HepG2 (cell line): ENCODE measurements around the gene CD151. TPM values are rescaled to one million over a fixed set of nuclear protein-coding genes. Genes with fewer than 3 reads are reported as not detected.

Experiments used
- ATAC-seq: fragments of 200-7000 bp; cut with Tn5 transposase; 3 replicates; pipeline ENCODE4 v1.9.1; 2020; ENCODE audit warnings: mild to moderate bottlenecking, moderate library complexity
- BruUV-seq: library from RNA; stranded (reverse); fragments of 400-500 nt; replicated peaks from 2 replicates; lab custom pipeline; 2021; lab: Mats Ljungman, UMichigan
- CTCF ChIA-PET: fragments of 300-600 bp; formaldehyde crosslinking; extraction: SDS; loops from one replicate; lab custom pipeline; 2021; ENCODE audit warnings: low total read pairs, inconsistent platforms, low intra/inter-chr PET ratio; lab: Yijun Ruan, JAX
- POLR2A ChIA-PET: fragments of 350-600 bp; sonication (Branson Sonifier 250); formaldehyde crosslinking; loops from one replicate; lab custom pipeline; 2020; ENCODE audit warnings: antibody characterized with exemption, inconsistent platforms; lab: Yijun Ruan, JAX
- DNase-seq: peaks from one replicate; pipeline ENCODE4 v3.0.0-alpha.2; 2015; ENCODE audit warnings: low spot score
- FAIRE-seq: peaks from 3 replicates; lab custom pipeline; 2011; peaks lifted over from hg19 to GRCh38; lab: Jason Lieb, UNC
- H2AFZ ChIP-seq: one replicate; pipeline ENCODE4 v1.6.1; 2011; ENCODE audit warnings: low read length, inconsistent platforms
- H3K27ac ChIP-seq: fragments of 300-600 bp; 3 replicates; pipeline ENCODE4 v1.8.0; 2011; ENCODE audit warnings: mixed run types, mild to moderate bottlenecking, mixed read lengths, low read length, inconsistent platforms; ENCODE audit not compliant: insufficient read depth; ENCODE audit errors: extremely low read length
- H3K27me3 ChIP-seq, 2 experiments: fragments of 200-600 bp in 1 of 2; 2 replicates in 1 of 2; 3 replicates in 1 of 2; pipeline versions ENCODE4 v1.6.0 to v1.8.0; 2011; ENCODE audit warnings: low read length in 2 of 2, mild to moderate bottlenecking in 2 of 2, moderate library complexity in 2 of 2, inconsistent platforms in 1 of 2; ENCODE audit not compliant: insufficient read depth in 2 of 2, control insufficient read depth in 1 of 2
- H3K36me3 ChIP-seq, 2 experiments: fragments of 200-600 bp in 1 of 2; replicated peaks in 1 of 2; 2 replicates in 1 of 2; 3 replicates in 1 of 2; pipeline versions ENCODE4 v1.5.1 to v1.8.0; 2011; ENCODE audit warnings: low read length in 2 of 2, inconsistent platforms in 1 of 2; ENCODE audit not compliant: insufficient read depth in 2 of 2, control insufficient read depth in 1 of 2
- H3K4me1 ChIP-seq: 2 replicates; pipeline ENCODE4 v1.5.1; 2012; ENCODE audit warnings: low read length, inconsistent platforms; ENCODE audit not compliant: insufficient read depth
- H3K4me2 ChIP-seq: 2 replicates; pipeline ENCODE4 v1.6.0; 2011; ENCODE audit warnings: low read depth, low read length, inconsistent platforms
- H3K4me3 ChIP-seq, 3 experiments: fragments of 200-600 bp in 1 of 3; sonication (generic), shearing (Covaris generic) in 1 of 3; replicated peaks in 1 of 3; 2 replicates each; pipeline ENCODE4 v1.5.1; 2011 to 2016; ENCODE audit warnings: low read length in 3 of 3, inconsistent platforms in 2 of 3, low read depth in 2 of 3, mild to moderate bottlenecking in 2 of 3, control low read depth in 1 of 3, mixed read lengths in 1 of 3; ENCODE audit not compliant: insufficient read depth in 1 of 3
- H3K79me2 ChIP-seq: one replicate; pipeline ENCODE4 v1.6.1; 2011; ENCODE audit warnings: low read length, inconsistent platforms; ENCODE audit not compliant: insufficient read depth
- H3K9ac ChIP-seq: 2 replicates; pipeline ENCODE4 v1.6.0; 2011; ENCODE audit warnings: mild to moderate bottlenecking, low read depth, low read length, inconsistent platforms; ENCODE audit not compliant: insufficient read depth
- H3K9me3 ChIP-seq: 2 replicates; pipeline ENCODE4 v1.5.1; 2012; ENCODE audit warnings: mild to moderate bottlenecking, low read length
- H4K20me1 ChIP-seq: 2 replicates; pipeline ENCODE4 v1.6.0; 2011; ENCODE audit warnings: inconsistent platforms, mild to moderate bottlenecking, low read length, moderate library complexity; ENCODE audit not compliant: insufficient read depth
- MAZ ChIP-seq, 2 experiments: sonication (generic) in 1 of 2; formaldehyde crosslinking in 1 of 2; IDR thresholded peaks; 2 replicates each; pipeline versions ENCODE4 v1.5.0 to v1.6.1; 2012 to 2020; ENCODE audit warnings: low read depth in 2 of 2, mild to moderate bottlenecking in 2 of 2, borderline replicate concordance in 1 of 2, improper control_type of control experiment in 1 of 2, low read length in 1 of 2, missing genetic modification reagents in 1 of 2, moderate library complexity in 1 of 2
- WGBS: methylation state at CpG from one replicate; pipeline ENCODE4 v1.1.6; 2017; ENCODE audit warnings: low lambda C conversion rate; 5-methylcytosine and 5-hydroxymethylcytosine counted together
- in situ Hi-C: cut with HindIII; loops from 2 replicates; pipeline ENCODE4 v1.10.0; 2017; ENCODE audit warnings: low pct_unique_long_range_greater_than_20kb; ENCODE audit not compliant: extremely low pct_ligation_motif_present
- intact Hi-C: fragments of 100-400 bp; cut with micrococcal nuclease; formaldehyde crosslinking; loops from one replicate; pipeline ENCODE4 v1.10.0; 2022; ENCODE audit not compliant: unreplicated experiment
- polyA plus RNA-seq, 8 experiments: library from polyadenylated mRNA; depleted of rRNA in 3 of 8; stranded (reverse) in 7 of 8; unstranded in 1 of 8; fragments of >200 nt; fragmentation: Illumina TruSeq in 4 of 8; extraction: Trizol in 4 of 8; gene quantifications; 2 replicates each; pipeline versions ENCODE4 v1.2.1 to v1.2.3, GENCODE V29; 2011 to 2016; ENCODE audit warnings: low read depth in 4 of 8, missing spikeins in 1 of 8, mixed read lengths in 1 of 8; ENCODE audit not compliant: insufficient read depth in 1 of 8
- total RNA-seq, 5 experiments: library from RNA; depleted of rRNA; stranded (reverse); fragments of >200 nt; fragmentation: Illumina TruSeq; extraction: Trizol; gene quantifications; 2 replicates each; pipeline ENCODE4 v1.2.3, GENCODE V29; 2016; ENCODE audit warnings: low read depth in 1 of 5
- TF ChIP-seq, protein P1 (sequence below): sonication (generic); formaldehyde crosslinking; IDR thresholded peaks from 2 replicates; pipeline ENCODE4 v1.4.0; 2020; ENCODE audit warnings: missing genetic modification reagents
- TF ChIP-seq, protein P2 (sequence below): sonication (generic); formaldehyde crosslinking; IDR thresholded peaks from 2 replicates; pipeline ENCODE4 v1.8.1; 2023; ENCODE audit warnings: mild to moderate bottlenecking, moderate library complexity, missing genetic modification reagents

CD151 gene
- total and polyA plus RNA-seq, 2 of the 13 experiments (the other 11 are each of a cell fraction or from before 2014, with no cell fraction given) = 125 to 197 TPM

DNA sequence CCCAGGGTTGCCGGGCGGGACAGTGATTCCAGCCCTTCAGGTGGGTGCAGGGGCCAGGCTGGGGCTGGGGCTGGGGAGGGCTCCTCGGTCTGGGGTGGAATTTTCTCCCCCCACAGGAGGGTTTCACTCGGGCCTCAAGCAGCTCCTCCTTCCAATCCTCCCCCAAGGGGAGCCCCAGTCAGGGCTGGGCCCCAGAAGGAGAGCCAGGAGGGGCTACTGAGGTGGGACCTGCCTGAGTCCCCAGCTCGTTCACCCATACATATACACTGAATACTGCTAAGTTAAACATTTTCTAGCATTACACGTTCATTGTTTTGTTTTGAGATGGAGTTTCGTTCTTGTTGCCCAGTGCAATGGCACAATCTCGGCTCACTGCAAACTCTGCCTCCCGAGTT lies 6.5 kb upstream of the CD151 start:
- Histone ChIP-seq H3K36me3 (peaks cover 7 to 22% of the 10 kb centered on the region in 2 experiments; a peak in 4 of 5 replicates), H4K20me1 (peaks cover 7% of the 10 kb centered on the region), H3K9ac (peak overlapping the region; percentile 74), H3K4me3 (peak overlapping the region; percentile 69 to 83 (median 80)), H3K9me3 (no peaks in the 10 kb centered on the region), H3K27me3 (no peaks in the 10 kb centered on the region), H2AFZ (no peak overlapping the region), H3K4me2 (peak overlapping the region; percentile 91), H3K79me2 (peaks cover 8% of the 10 kb centered on the region), H3K4me1 (peaks cover 65% of the 10 kb centered on the region), H3K27ac (peak overlapping the region; percentile 11)
- FAIRE-seq = no peak
- ChIA-PET POLR2A (interaction anchor here (0.9 to 16.1 kb wide), 7 partner anchors 7 to 121 kb away, joined by 3 to 264 read pairs (median 5); partner anchors contain the start of genes PNPLA2, POLR2L, RPLP2 and TSPAN4), CTCF (no interaction called here)
- no TSS peak for BruUV-seq
- intact Hi-C loops = no loop called here
- DNase-seq = no peak
- 13% methylated on average over 4 of the region's 9 CpGs for WGBS
- TF ChIP-seq MAZ (IDR thresholded peaks at IDR 0.05; ENCODE audit: borderline replicate concordance, low read depth, low read length) = no peak
- TF ChIP-seq MAZ (CRISPR knock-in tag; IDR thresholded peaks at IDR 0.05; ENCODE audit: low read depth) = no peak
- TF ChIP-seq, protein P1, sequence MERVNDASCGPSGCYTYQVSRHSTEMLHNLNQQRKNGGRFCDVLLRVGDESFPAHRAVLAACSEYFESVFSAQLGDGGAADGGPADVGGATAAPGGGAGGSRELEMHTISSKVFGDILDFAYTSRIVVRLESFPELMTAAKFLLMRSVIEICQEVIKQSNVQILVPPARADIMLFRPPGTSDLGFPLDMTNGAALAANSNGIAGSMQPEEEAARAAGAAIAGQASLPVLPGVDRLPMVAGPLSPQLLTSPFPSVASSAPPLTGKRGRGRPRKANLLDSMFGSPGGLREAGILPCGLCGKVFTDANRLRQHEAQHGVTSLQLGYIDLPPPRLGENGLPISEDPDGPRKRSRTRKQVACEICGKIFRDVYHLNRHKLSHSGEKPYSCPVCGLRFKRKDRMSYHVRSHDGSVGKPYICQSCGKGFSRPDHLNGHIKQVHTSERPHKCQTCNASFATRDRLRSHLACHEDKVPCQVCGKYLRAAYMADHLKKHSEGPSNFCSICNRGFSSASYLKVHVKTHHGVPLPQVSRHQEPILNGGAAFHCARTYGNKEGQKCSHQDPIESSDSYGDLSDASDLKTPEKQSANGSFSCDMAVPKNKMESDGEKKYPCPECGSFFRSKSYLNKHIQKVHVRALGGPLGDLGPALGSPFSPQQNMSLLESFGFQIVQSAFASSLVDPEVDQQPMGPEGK (CRISPR knock-in tag) = peak; percentile 37; the same call in 1 of the 2 replicates
- TF ChIP-seq, protein P2, sequence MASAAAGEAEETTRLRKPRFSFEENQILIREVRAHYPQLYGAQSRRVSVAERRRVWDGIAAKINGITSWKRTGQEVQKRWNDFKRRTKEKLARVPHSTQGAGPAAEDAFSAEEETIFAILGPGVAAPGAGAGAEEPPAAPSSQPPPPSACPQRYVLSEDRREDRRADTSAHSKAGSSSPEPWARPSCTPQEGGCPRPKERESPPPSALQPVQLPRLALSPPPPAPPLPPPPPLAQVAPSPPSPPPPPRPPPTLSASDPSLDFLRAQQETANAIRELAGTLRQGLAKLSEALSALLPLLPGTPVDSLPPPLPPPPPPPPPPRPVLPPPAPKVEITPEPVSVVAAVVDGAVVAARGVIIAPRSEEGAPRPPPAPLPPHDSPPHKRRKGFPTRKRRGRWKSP (CRISPR knock-in tag) = no peak
- ATAC-seq = peak; percentile 3
- in situ Hi-C loops = no loop called here
